ENCODE data around the gene JMJD8.

The JMJD8 gene

GRCh38 chr16:637081-638018 is 46.8 kb downstream of the JMJD8 start:
- no peak for TF ChIP-seq GATA3 (IDR thresholded peaks at IDR 0.05; ENCODE audit: low read depth, low read length)
- no peak for TF ChIP-seq GATA2 (IDR thresholded peaks at IDR 0.05; ENCODE audit: low read depth, low read length)

- TF ChIP-seq GATA2 (IDR thresholded peaks at IDR 0.05; ENCODE audit: low read depth, low read length) (no peak), GATA3 (IDR thresholded peaks at IDR 0.05; ENCODE audit: low read depth, low read length) (no peak)
These were observed 47.7 kb downstream of the JMJD8 start, which contains the start of gene METTL26 for GRCh38 chr16:636206-637080. METTL26 (minus strand) TSS chr16:636305; CDS start chr16:636290, 15 bp downstream.

GRCh38 chr16:635573-636205 is 48.4 kb downstream of the JMJD8 start:
- TF ChIP-seq GATA2 (IDR thresholded peaks at IDR 0.05; ENCODE audit: low read depth, low read length) = no peak
- no peak for TF ChIP-seq GATA3 (IDR thresholded peaks at IDR 0.05; ENCODE audit: low read depth, low read length)

- TF ChIP-seq GATA3 (IDR thresholded peaks at IDR 0.05; ENCODE audit: low read depth, low read length) = no peak
- no peak for TF ChIP-seq GATA2 (IDR thresholded peaks at IDR 0.05; ENCODE audit: low read depth, low read length)
These were observed 49.1 kb downstream of the JMJD8 start for GRCh38 chr16:634996-635395.

- TF ChIP-seq GATA2 (IDR thresholded peaks at IDR 0.05; ENCODE audit: low read depth, low read length) = no peak
- no peak for TF ChIP-seq GATA3 (IDR thresholded peaks at IDR 0.05; ENCODE audit: low read depth, low read length)
These were observed 50.0 kb downstream of the JMJD8 start for GRCh38 chr16:634051-634670.

- TF ChIP-seq GATA3 (IDR thresholded peaks at IDR 0.05; ENCODE audit: low read depth, low read length) = no peak
- TF ChIP-seq GATA2 (IDR thresholded peaks at IDR 0.05; ENCODE audit: low read depth, low read length) = no peak
These were observed 50.6 kb downstream of the JMJD8 start for GRCh38 chr16:633336-634050.

- no peak for TF ChIP-seq GATA3 (IDR thresholded peaks at IDR 0.05; ENCODE audit: low read depth, low read length)
- TF ChIP-seq GATA2 (IDR thresholded peaks at IDR 0.05; ENCODE audit: low read depth, low read length) = no peak
These were observed 51.4 kb downstream of the JMJD8 start for GRCh38 chr16:632486-633335.

GRCh38 chr16:631808-632358 is 52.3 kb downstream of the JMJD8 start:
- TF ChIP-seq GATA3 (IDR thresholded peaks at IDR 0.05; ENCODE audit: low read depth, low read length) (no peak), GATA2 (IDR thresholded peaks at IDR 0.05; ENCODE audit: low read depth, low read length) (no peak)

Data from SH-SY5Y (cell line).